ENCODE results near the gene TBL3.

- no peak for TF ChIP-seq POLR2A (IDR thresholded peaks at IDR 0.05; ENCODE audit: low read depth, low read length)
- TF ChIP-seq TAF1 (IDR thresholded peaks at IDR 0.05; ENCODE audit: borderline replicate concordance, low read depth, low read length), result no peak
Measured at GRCh38 chr16:1980770-1981087, 8.9 kb downstream of the TBL3 start.
